Astrocyte (in vitro differentiated cells and primary cell): Measurements from ENCODE around the gene AP5B1. TPM values are rescaled to one million over a fixed set of nuclear protein-coding genes. Genes with fewer than 3 reads are reported as not detected.

Source experiments
- DNase-seq: peaks from one replicate; pipeline ENCODE4 v3.0.0-alpha.2; 2010; ENCODE audit warnings: low read depth
- FAIRE-seq: peaks from 2 replicates; lab custom pipeline; 2011; peaks lifted over from hg19 to GRCh38; lab: Jason Lieb, UNC
- H2AFZ ChIP-seq: 2 replicates; pipeline ENCODE4 v1.6.0; 2012; ENCODE audit warnings: low read depth, low read length, inconsistent platforms
- H3K27ac ChIP-seq: 2 replicates; pipeline ENCODE4 v1.5.1; 2011; ENCODE audit warnings: low read depth, low read length, inconsistent platforms
- H3K27me3 ChIP-seq: 2 replicates; pipeline ENCODE4 v1.6.0; 2011; ENCODE audit warnings: low read length, inconsistent platforms; ENCODE audit not compliant: insufficient read depth
- H3K36me3 ChIP-seq: 2 replicates; pipeline ENCODE4 v1.5.1; 2011; ENCODE audit warnings: low read length, inconsistent platforms; ENCODE audit not compliant: insufficient read depth
- H3K4me1 ChIP-seq: 2 replicates; pipeline ENCODE4 v1.5.1; 2011; ENCODE audit warnings: low read length, inconsistent platforms; ENCODE audit not compliant: insufficient read depth
- H3K4me2 ChIP-seq: 2 replicates; pipeline ENCODE4 v1.6.0; 2012; ENCODE audit warnings: low read length, inconsistent platforms
- H3K4me3 ChIP-seq: 2 replicates; pipeline ENCODE4 v1.5.1; 2011; ENCODE audit warnings: low read depth, mild to moderate bottlenecking, low read length, inconsistent platforms; ENCODE audit not compliant: insufficient read depth
- H3K79me2 ChIP-seq: 2 replicates; pipeline ENCODE4 v1.6.0; 2012; ENCODE audit warnings: mild to moderate bottlenecking, low read length, inconsistent platforms; ENCODE audit not compliant: insufficient read depth
- H3K9ac ChIP-seq: 2 replicates; pipeline ENCODE4 v1.6.0; 2012; ENCODE audit warnings: mild to moderate bottlenecking, low read length, inconsistent platforms
- H3K9me3 ChIP-seq: 2 replicates; pipeline ENCODE4 v1.5.1; 2012; ENCODE audit warnings: low read depth, mild to moderate bottlenecking, low read length, inconsistent platforms; ENCODE audit not compliant: insufficient read depth
- H4K20me1 ChIP-seq: 2 replicates; pipeline ENCODE4 v1.6.0; 2012; ENCODE audit warnings: low read length, inconsistent platforms; ENCODE audit not compliant: insufficient read depth
- H3K27ac Mint-ChIP-seq: one replicate; pipeline ENCODE4 v1.8.0; 2021; ENCODE audit warnings: mild to moderate bottlenecking, mixed read lengths; ENCODE audit not compliant: unreplicated experiment
- H3K27me3 Mint-ChIP-seq: one replicate; pipeline ENCODE4 v1.8.0; 2021; ENCODE audit warnings: low read depth, mixed read lengths; ENCODE audit not compliant: unreplicated experiment
- H3K36me3 Mint-ChIP-seq: one replicate; pipeline ENCODE4 v1.8.0; 2021; ENCODE audit warnings: low read depth, mixed read lengths; ENCODE audit not compliant: unreplicated experiment
- H3K4me1 Mint-ChIP-seq: one replicate; pipeline ENCODE4 v1.8.0; 2021; ENCODE audit warnings: low read depth, mixed read lengths; ENCODE audit not compliant: unreplicated experiment
- H3K4me3 Mint-ChIP-seq: one replicate; pipeline ENCODE4 v1.8.0; 2021; ENCODE audit warnings: mild to moderate bottlenecking, moderate library complexity, mixed read lengths; ENCODE audit not compliant: unreplicated experiment
- H3K9me3 Mint-ChIP-seq: one replicate; pipeline ENCODE4 v1.8.0; 2021; ENCODE audit warnings: mild to moderate bottlenecking, mixed read lengths; ENCODE audit not compliant: unreplicated experiment
- CTCF ChIP-seq: IDR thresholded peaks from 2 replicates; pipeline ENCODE4 v1.5.1; 2011; ENCODE audit warnings: low read depth, mild to moderate bottlenecking, inconsistent platforms, low read length, moderate library complexity; ENCODE audit not compliant: insufficient read depth
- EZH2 ChIP-seq: IDR thresholded peaks from 2 replicates; pipeline ENCODE4 v1.6.1; 2012; ENCODE audit warnings: mild to moderate bottlenecking, low read length, inconsistent platforms; ENCODE audit not compliant: insufficient read depth
- total RNA-seq: library from RNA; stranded (reverse); gene quantifications from 2 replicates; pipeline ENCODE4 v1.2.1, GENCODE V29; 2021

The AP5B1 gene
- total RNA-seq, 1 donor from 2014 or later = 10.9 TPM

GRCh38 chr11:65744026-65744698 is 36.6 kb downstream of the AP5B1 start:
- no peak overlapping the region for H3K4me3 Mint-ChIP-seq
- TF ChIP-seq CTCF = no peak
- TF ChIP-seq EZH2 = no peak

DNA sequence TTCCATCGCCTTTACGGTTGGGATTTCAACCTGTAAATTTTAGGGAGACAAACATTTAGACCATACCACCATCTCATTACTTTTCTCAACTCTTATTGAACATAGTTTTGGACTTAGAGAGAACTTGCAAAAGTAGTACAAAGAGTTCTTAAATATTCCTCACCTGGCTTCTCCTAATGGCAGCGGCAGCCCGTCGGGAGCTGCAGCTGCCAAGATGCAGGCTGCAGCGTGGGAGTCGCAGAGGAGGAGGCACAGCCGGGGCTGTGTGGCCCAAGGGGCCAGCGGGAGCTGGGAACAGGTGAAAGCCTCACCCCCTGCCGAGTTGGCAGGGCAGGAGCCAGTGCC is 37.1 kb downstream of the AP5B1 start:
- H3K4me1 ChIP-seq = no peaks in the 10 kb centered on the region
- Mint-ChIP-seq H3K4me3 (no peak overlapping the region), H3K27ac (no peak overlapping the region), H3K9me3 (peaks cover 4% of the 10 kb centered on the region), H3K4me1 (no peaks in the 10 kb centered on the region), H3K36me3 (peaks cover 2% of the 10 kb centered on the region), H3K27me3 (peaks cover 44% of the 10 kb centered on the region)
- H3K9ac ChIP-seq = no peak overlapping the region
- H3K27me3 ChIP-seq = peaks cover 18% of the 10 kb centered on the region
- no peaks in the 10 kb centered on the region for H3K79me2 ChIP-seq
- no peak overlapping the region for H3K4me2 ChIP-seq
- peaks cover 6% of the 10 kb centered on the region for H3K9me3 ChIP-seq
- no peak overlapping the region for H3K27ac ChIP-seq
- DNase-seq = no peak
- H4K20me1 ChIP-seq = no peaks in the 10 kb centered on the region
- no peak overlapping the region for H2AFZ ChIP-seq
- no peak for FAIRE-seq
- H3K4me3 ChIP-seq = no peak overlapping the region
- no peaks in the 10 kb centered on the region for H3K36me3 ChIP-seq
- TF ChIP-seq CTCF (no peak), EZH2 (no peak)

More at GRCh38 chr11:65744026-65744698, 36.6 kb downstream of the AP5B1 start:
- H3K9me3 ChIP-seq = peaks cover 6% of the 10 kb centered on the region
- H2AFZ ChIP-seq = no peak overlapping the region
- Mint-ChIP-seq H3K4me1 (no peaks in the 10 kb centered on the region), H3K36me3 (peaks cover 2% of the 10 kb centered on the region), H3K27me3 (peaks cover 45% of the 10 kb centered on the region), H3K27ac (no peak overlapping the region), H3K9me3 (peaks cover 9% of the 10 kb centered on the region)
- no peak overlapping the region for H3K9ac ChIP-seq
- peaks cover 19% of the 10 kb centered on the region for H3K27me3 ChIP-seq
- no peak overlapping the region for H3K4me3 ChIP-seq
- no peaks in the 10 kb centered on the region for H4K20me1 ChIP-seq
- no peaks in the 10 kb centered on the region for H3K79me2 ChIP-seq
- H3K4me1 ChIP-seq = no peaks in the 10 kb centered on the region
- H3K4me2 ChIP-seq = no peak overlapping the region
- no peak overlapping the region for H3K27ac ChIP-seq
- DNase-seq = no peak
- H3K36me3 ChIP-seq = no peaks in the 10 kb centered on the region
- FAIRE-seq = no peak

- Histone ChIP-seq H3K9ac (no peak overlapping the region), H3K4me2 (no peak overlapping the region), H3K36me3 (no peaks in the 10 kb centered on the region), H3K4me3 (no peak overlapping the region), H4K20me1 (no peaks in the 10 kb centered on the region), H3K9me3 (no peaks in the 10 kb centered on the region), H2AFZ (no peak overlapping the region), H3K4me1 (no peaks in the 10 kb centered on the region), H3K79me2 (no peaks in the 10 kb centered on the region), H3K27ac (no peak overlapping the region), H3K27me3 (peaks cover 16% of the 10 kb centered on the region)
- Mint-ChIP-seq H3K4me1 (no peaks in the 10 kb centered on the region), H3K9me3 (peaks cover 7% of the 10 kb centered on the region), H3K36me3 (peaks cover 2% of the 10 kb centered on the region), H3K27me3 (peaks cover 37% of the 10 kb centered on the region), H3K27ac (no peak overlapping the region), H3K4me3 (no peak overlapping the region)
- DNase-seq (no peak), FAIRE-seq (no peak)
- no peak for TF ChIP-seq EZH2
- TF ChIP-seq CTCF = no peak
Measured at GRCh38 chr11:65742353-65742752, 38.4 kb downstream of the AP5B1 start.
